Gastroesophageal sphincter (tissue), 4 donors: ENCODE measurements around the gene OXER1. TPM values are rescaled to one million over a fixed set of nuclear protein-coding genes. Genes with fewer than 3 reads are reported as not detected.

Experiments used
- ATAC-seq: fragments of 150-250 bp; one replicate; pipeline ENCODE4 v1.9.1; 2016; ENCODE audit warnings: mild to moderate bottlenecking, moderate library complexity
- H3K27ac ChIP-seq, 4 donors: fragments of 200-600 bp; sonication (generic) in 3 of 4; 1 replicate in 3 of 4; 2 replicates in 1 of 4; pipeline ENCODE4 v1.5.1; 2016 to 2019
- H3K27me3 ChIP-seq: fragments of 200-600 bp; sonication (generic); one replicate; pipeline ENCODE4 v1.5.1; 2019
- H3K36me3 ChIP-seq, 2 donors: fragments of 200-600 bp; sonication (generic); one replicate each; pipeline ENCODE4 v1.5.1; 2019; ENCODE audit warnings: control low read depth in 1 of 2
- H3K4me1 ChIP-seq, 3 donors: fragments of 200-600 bp; sonication (generic); 1 replicate in 2 of 3; 2 replicates in 1 of 3; pipeline ENCODE4 v1.5.1; 2016 to 2019; ENCODE audit warnings: control low read depth in 2 of 3
- H3K4me3 ChIP-seq, 2 donors: fragments of 200-600 bp; sonication (generic); one replicate each; pipeline ENCODE4 v1.5.1; 2019; ENCODE audit warnings: mild to moderate bottlenecking in 1 of 2, moderate library complexity in 1 of 2
- H3K9me3 ChIP-seq, 3 donors: fragments of 200-600 bp; sonication (generic); one replicate each; pipeline ENCODE4 v1.5.1; 2017 to 2019; ENCODE audit warnings: control low read depth in 2 of 3
- EP300 ChIP-seq: sonication (generic); formaldehyde crosslinking; IDR thresholded peaks from one replicate; pipeline ENCODE4 v1.6.1; 2017; ENCODE audit warnings: antibody characterized with exemption, mild to moderate bottlenecking
- POLR2A ChIP-seq, 2 donors: fragments of 450-650 bp; IDR thresholded peaks; one replicate each; pipeline ENCODE4 v1.6.1; 2017; ENCODE audit warnings: antibody characterized with exemption in 2 of 2, mild to moderate bottlenecking in 2 of 2, moderate library complexity in 1 of 2
- POLR2AphosphoS5 ChIP-seq: sonication (generic); formaldehyde crosslinking; IDR thresholded peaks from one replicate; pipeline ENCODE4 v1.6.1; 2017; ENCODE audit warnings: antibody characterized with exemption
- WGBS, 2 donors: methylation state at CpG; one replicate each; pipeline ENCODE4 v1.1.5; 2018; ENCODE audit warnings: low coverage in 1 of 2; 5-methylcytosine and 5-hydroxymethylcytosine counted together
- total RNA-seq, 4 donors: library from RNA; depleted of rRNA; stranded (reverse); fragments of >200 nt; gene quantifications; one replicate each; pipeline ENCODE4 v1.1.0, GENCODE V29; 2016
- TF ChIP-seq, protein P1 (sequence below), 4 experiments: fragments of 200-600 bp in 2 of 4; fragments of 450-650 bp in 2 of 4; sonication (generic) in 1 of 4; IDR thresholded peaks; one replicate each; pipeline ENCODE4 v1.5.1; 2017 to 2019; ENCODE audit warnings: antibody characterized with exemption in 4 of 4, mild to moderate bottlenecking in 2 of 4, moderate library complexity in 2 of 4

Gene OXER1
- total RNA-seq, 4 donors from 2014 or later = 0.37 to 2.3 (median 1.2) TPM

DNA sequence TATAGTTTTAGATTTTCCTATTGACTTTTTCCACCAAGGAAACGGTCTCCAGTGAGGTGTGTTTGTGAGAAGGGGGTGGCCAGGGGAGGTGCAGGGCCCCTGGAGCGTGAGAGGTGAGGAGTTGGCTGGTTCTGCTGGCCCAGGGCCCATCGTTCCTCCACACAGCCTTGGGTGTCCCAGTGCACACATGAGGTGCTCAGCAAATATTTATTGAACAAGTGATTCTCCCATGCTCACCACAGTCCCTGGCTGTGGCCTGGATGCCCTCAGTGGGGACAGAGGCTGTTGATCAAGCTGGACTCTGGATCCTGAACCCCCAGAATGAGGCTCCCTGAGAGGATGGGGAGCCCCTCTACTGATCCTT, 23.5 kb upstream of the OXER1 start:
- no peak for ATAC-seq
- Histone ChIP-seq H3K27ac (no peak overlapping the region), H3K4me1 (peaks cover 0 to 28% (median 8%) of the 10 kb centered on the region in 3 donors), H3K4me3 (no peak overlapping the region), H3K36me3 (peaks cover 0 to 14% of the 10 kb centered on the region in 2 donors), H3K9me3 (no peaks in the 10 kb centered on the region), H3K27me3 (no peaks in the 10 kb centered on the region)
- TF ChIP-seq, protein P1, sequence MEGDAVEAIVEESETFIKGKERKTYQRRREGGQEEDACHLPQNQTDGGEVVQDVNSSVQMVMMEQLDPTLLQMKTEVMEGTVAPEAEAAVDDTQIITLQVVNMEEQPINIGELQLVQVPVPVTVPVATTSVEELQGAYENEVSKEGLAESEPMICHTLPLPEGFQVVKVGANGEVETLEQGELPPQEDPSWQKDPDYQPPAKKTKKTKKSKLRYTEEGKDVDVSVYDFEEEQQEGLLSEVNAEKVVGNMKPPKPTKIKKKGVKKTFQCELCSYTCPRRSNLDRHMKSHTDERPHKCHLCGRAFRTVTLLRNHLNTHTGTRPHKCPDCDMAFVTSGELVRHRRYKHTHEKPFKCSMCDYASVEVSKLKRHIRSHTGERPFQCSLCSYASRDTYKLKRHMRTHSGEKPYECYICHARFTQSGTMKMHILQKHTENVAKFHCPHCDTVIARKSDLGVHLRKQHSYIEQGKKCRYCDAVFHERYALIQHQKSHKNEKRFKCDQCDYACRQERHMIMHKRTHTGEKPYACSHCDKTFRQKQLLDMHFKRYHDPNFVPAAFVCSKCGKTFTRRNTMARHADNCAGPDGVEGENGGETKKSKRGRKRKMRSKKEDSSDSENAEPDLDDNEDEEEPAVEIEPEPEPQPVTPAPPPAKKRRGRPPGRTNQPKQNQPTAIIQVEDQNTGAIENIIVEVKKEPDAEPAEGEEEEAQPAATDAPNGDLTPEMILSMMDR (IDR thresholded peaks at IDR 0.05) = no peak
- TF ChIP-seq POLR2A (IDR thresholded peaks at IDR 0.05) = no peak
- TF ChIP-seq POLR2AphosphoS5 = no peak
- TF ChIP-seq EP300 = no peak
- WGBS, 2 donors = 100% methylated on average over 1 of the region's 3 CpGs; no CpG with 5 or more reads in 1 of the 2 donors

DNA sequence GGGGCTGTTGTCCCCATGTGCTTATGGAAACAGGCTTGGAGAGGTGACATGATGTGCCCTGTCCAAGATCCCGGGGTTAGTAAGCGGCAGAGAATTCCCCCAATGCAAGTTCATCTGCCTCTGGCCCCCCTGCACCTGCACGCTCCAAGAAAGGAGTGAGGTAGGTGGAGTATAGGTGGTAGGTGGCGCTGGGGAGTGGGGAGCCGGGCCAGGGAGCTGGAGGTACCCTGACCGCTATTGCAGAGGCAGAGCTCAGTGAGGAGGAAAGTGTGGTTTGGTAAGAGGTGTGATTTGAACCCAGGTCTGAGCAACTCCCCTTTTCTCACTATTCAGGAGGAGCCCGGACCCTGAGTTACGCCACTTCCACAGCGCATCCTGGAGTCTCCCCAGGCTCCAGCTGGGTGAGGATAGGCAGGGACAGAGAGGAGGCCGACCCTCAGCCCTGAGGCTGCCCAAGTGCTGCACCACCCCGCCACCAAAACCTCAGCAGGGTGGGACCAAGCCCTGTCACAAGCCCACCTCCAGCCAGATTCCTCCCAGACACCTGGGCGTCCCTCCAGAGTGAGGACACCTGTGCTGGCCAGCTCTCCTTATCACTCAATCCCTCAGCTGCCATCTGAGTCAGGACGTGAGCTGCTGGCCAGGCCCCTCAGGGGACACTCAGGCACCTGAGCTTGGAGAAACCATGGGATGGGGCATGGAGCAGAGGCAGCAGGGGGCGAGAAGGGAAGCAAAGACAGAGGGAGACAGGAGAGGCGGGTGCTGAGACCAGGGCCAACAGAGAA, 22.8 kb upstream of the OXER1 start:
- no peak for ATAC-seq

DNA sequence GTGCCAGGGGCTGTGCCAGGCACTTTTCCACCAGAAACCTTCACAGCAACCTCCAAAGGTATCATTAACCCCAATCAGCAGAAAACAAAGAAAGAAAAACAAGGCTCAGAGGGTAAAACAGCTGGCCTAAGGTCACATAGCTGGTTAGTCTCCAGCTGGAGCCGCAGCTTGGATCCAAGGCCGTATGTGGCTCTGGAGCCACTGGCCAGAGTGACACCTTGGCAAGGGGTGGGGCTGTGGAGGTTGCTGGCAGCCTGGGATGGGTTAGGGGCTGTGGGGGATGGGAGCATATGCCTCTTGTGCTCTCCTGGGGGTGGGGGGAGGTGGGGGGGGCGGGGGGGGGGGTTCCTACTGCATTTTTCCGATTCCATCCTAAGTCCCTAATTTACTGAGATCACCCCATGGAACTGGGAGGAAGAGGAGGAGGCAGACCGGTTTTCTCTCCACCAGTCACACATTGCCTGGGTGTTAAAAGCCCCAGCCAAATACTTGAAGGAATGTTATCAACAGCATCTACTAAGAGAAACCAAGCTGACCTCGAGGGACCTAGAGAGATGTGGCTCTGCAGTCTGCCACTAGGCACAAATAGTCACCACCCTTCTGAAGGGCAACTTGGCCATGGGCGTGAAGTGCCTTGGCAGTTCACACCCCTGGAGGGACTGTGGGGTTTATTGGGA, 20.4 kb upstream of the OXER1 start:
- peaks cover 0 to 10% (median 0%) of the 10 kb centered on the region in 3 donors for H3K4me1 ChIP-seq
- H3K36me3 ChIP-seq = peaks cover 0 to 15% of the 10 kb centered on the region in 2 donors
- 64 to 80% methylated on average over 3 to 4 of the region's 7 CpGs for WGBS, 2 donors
- no peak overlapping the region for H3K27ac ChIP-seq
- ATAC-seq = no peak
- no peak overlapping the region for H3K4me3 ChIP-seq
- no peaks in the 10 kb centered on the region for H3K9me3 ChIP-seq
- no peaks in the 10 kb centered on the region for H3K27me3 ChIP-seq
- no peak for TF ChIP-seq POLR2A (IDR thresholded peaks at IDR 0.05)
- TF ChIP-seq, protein P1 (IDR thresholded peaks at IDR 0.05) = no peak
- TF ChIP-seq EP300 = no peak
- TF ChIP-seq POLR2AphosphoS5 = no peak

More for the DNA sequence above, 22.8 kb upstream of the OXER1 start:
- 40 to 69% methylated on average over 2 to 3 of the region's 15 CpGs for WGBS, 2 donors
- TF ChIP-seq POLR2AphosphoS5 (no peak), POLR2A (IDR thresholded peaks at IDR 0.05) (no peak), EP300 (no peak)
- TF ChIP-seq, protein P1 (IDR thresholded peaks at IDR 0.05) = no peak
- H3K27ac ChIP-seq = no peak overlapping the region
- H3K27me3 ChIP-seq = no peaks in the 10 kb centered on the region
- H3K36me3 ChIP-seq = peaks cover 0 to 15% of the 10 kb centered on the region in 2 donors
- H3K9me3 ChIP-seq = no peaks in the 10 kb centered on the region
- H3K4me1 ChIP-seq = peaks cover 0 to 21% (median 5%) of the 10 kb centered on the region in 3 donors
- H3K4me3 ChIP-seq = no peak overlapping the region

DNA sequence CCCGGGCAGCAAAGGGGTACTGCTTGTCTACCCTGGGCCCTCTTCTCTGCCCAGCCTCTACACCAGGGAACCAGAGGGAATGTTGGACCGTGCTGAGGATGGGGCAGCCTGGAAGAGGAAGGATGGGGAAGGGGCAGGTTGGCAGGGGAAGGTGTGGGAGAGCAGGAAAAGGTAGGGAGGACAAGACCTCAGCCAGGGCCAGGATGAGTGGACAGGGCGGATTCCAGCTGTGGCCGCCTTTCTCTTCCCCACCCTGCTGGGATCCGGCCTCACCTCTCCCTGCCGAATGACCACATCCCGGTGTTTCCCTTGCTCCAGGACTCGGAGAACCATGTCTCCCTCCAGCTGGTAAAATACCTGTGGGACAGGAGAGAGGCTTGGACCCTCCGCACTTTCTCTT, 19.6 kb upstream of the OXER1 start:
- 95% methylated on average over 6 of the region's 9 CpGs; no CpG with 5 or more reads in 1 of the 2 donors for WGBS, 2 donors

More for the DNA sequence above, 19.6 kb upstream of the OXER1 start:
- TF ChIP-seq, protein P1 (IDR thresholded peaks at IDR 0.05) = no peak
- TF ChIP-seq EP300 = no peak
- no peak for TF ChIP-seq POLR2AphosphoS5
- TF ChIP-seq POLR2A (IDR thresholded peaks at IDR 0.05) = no peak
- H3K27ac ChIP-seq = no peak overlapping the region
- no peak overlapping the region for H3K4me3 ChIP-seq
- no peaks in the 10 kb centered on the region for H3K27me3 ChIP-seq
- no peaks in the 10 kb centered on the region for H3K9me3 ChIP-seq
- peaks cover 0 to 15% of the 10 kb centered on the region in 2 donors for H3K36me3 ChIP-seq
- peaks cover 0 to 10% (median 0%) of the 10 kb centered on the region in 3 donors for H3K4me1 ChIP-seq
- no peak for ATAC-seq
